IPS-NIHi11 (cell line): ENCODE measurements around the gene TSPAN5.

Source experiments
- DNase-seq: peaks from one replicate; pipeline ENCODE4 v3.0.0; 2012; ENCODE audit warnings: mixed read lengths, low spot score

TSPAN5 gene

DNA sequence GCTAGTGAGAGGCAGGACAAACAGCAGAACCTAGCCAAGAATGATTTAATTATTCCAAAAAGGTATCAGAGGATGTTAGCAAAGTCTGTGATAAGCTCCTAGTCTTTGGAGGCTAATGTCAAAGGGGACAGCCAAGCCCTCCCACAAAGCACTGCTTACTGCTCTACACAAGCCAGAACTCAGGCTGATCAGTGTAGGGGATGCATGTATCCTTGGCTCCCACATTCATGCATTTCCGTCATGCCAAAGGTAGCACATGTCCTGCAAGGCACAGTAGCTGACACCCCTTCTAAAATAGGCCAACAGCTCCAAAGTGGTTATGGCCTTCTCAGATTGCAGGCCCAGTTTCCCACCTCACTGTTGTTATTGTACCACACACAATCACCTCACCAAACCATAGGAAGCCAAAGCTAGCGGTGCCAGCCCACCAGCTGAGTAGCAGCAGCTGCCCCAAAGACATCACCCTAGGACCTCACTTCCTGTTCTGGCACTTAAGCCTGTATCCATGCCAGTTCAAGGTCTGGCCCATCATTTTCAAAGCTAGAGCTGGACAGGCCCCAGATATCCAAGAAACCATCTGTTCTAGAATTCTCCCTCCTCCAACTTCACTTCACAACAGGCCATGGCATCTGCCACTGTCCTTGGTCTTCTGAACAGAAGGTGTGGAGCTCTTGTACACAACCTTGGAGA lies 40.9 kb downstream of the TSPAN5 start:
- no peak for DNase-seq

DNA sequence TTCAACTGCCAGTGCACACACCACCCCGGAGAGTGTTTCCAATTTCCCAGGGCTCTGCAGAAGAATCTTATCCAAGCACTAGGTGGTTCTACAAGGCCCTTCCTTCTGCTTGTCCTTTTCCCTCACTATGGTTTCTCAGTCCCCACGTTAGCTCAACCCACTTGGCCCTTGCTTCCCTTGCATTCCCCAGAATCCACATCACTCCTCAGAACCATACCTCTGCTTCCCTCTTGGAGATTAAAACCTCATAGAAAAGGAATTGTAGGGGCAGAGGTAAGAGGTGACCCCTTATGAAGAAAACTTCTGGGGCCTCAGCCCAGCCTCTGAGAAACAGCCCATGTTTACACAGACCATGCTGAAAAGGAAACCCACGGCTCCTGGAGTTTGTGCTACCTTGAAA lies 42.4 kb downstream of the TSPAN5 start:
- DNase-seq = no peak

DNA sequence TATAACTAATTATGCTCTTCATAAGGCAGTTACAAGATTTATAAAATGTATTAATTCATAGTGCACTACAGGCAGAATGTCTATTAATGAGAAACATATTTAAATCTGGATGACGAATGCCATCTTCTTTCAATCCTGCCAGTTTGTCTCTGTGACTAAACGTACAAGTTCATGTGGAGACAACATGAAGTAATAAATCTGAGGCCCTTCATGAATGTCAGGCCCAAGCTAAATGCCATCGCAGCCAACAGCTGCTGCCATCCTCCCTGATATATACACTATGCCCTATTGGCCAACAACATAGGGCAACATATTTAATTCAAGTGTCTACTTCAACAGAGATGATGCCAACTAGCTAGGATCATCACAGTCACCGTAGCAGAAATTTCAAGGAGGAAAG lies 43.7 kb downstream of the TSPAN5 start:
- DNase-seq = no peak

DNA sequence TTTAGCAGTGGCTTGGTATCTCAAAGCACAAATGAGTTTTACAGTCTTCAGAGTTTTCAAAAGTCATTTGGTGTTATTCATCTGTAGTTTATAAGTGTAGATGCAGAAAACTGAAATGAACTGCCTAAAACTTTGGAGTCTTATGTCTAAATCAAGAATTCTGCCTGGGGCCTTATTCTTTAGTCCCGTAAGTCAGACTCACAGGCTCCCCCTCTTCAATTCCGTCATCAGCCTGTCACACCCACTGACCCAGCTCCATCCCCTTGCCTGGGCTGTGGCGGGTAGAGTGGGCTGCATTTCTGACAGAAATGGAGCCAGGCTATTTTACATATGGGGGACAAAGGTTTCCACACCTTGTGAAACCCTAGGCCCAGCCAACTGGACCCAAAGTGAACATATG lies 44.3 kb downstream of the TSPAN5 start:
- no peak for DNase-seq

DNA sequence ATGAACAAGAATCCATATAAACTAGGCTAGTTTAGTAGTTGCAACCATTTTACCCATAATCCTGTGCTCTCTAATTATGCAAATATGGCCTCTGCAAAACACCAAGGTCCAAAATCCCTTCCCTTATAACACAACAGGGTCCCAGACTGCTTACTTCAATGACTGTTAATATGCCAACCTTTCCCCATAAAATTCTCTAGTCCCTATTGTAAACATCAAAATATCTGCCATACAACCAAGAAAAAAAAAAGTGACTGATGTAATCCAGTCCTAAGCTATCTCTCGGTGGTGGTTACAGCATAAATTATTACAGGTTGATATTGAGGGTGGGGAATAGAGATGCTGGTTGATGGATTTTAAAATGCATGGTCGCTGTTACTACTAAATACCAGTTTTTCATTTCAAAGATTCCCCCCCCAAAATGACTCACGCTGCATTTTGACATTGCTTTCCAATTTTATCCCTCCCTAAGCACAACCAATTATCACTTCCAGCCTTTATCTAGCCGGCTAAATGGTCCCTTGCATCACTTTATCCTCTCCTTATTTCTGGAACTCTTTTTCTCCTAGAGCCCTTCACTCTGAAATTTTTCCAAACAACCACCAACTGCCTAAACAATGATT lies 44.8 kb downstream of the TSPAN5 start:
- no peak for DNase-seq

DNA sequence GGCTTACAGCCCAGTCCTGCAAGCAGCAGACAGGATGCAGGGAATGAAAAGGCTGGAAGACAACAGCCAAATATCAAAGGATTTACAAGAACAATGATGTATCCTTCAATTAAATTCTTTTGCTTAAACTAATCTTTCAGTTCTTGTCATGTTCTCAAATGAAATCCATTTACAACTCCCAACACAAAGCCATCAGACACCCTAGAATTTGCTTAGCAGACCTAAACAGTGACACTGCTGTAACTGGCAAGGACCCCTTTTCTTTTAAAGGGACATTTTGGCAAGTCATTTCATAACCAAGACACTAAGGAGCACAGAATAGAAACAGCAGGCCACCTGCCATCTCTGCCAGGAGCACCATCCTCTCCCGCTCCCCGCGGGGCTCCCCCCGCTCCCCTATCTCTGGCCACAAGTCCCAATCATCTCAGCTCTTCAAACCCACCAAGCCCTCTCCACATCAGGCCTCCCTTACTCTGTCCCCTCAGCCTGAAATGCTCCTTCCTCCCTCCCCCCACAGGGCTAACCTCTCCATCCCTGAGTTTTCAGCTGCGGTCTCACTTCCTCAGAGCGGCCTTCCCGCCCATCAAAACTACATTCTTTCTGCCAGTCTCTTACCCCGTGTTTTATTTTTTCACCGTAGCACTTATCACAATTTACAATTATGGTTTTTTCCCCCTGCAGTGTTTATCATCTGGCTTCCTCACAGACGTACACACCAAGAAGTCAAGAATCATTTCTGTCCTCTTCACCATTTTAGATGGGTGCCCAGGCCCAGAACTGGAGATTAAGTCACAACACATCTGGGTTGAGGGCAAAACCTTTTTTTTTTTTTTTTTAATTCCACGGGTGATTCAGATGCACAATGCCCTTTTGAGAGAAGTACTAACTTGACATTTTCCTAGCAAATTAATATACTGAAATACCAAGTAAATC lies 45.8 kb downstream of the TSPAN5 start:
- peak; percentile 28 for DNase-seq

DNA sequence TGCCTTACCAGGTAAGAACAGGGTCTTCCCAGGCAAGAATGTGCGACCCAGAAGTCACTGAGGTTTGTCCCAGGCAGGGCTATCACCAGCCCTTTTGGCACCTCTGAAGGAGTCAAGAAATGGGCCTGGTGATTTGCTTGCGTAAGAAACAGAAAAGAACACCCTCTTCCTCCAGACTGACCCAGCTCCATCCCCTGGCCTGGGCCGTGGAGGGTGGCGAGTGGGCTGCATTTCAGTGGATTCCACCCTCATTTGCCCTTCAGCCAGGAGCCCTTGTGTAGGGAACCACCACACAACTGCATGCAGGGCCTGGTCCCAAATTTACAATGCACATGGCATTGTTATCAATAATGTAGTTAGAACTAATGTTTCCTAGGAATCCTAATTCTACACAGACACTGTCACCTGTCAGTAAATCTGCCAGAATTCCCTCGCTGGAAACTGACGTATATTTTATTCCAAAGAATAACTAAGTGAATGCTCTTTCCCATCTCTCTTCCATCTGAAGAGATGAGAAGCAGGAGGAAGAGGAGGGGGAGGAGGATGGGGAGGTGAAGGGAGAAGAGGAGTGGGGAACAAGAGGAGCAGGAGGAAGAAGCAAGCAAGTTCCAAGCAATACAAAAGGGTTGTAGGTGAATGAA lies 46.6 kb downstream of the TSPAN5 start:
- DNase-seq = no peak

DNA sequence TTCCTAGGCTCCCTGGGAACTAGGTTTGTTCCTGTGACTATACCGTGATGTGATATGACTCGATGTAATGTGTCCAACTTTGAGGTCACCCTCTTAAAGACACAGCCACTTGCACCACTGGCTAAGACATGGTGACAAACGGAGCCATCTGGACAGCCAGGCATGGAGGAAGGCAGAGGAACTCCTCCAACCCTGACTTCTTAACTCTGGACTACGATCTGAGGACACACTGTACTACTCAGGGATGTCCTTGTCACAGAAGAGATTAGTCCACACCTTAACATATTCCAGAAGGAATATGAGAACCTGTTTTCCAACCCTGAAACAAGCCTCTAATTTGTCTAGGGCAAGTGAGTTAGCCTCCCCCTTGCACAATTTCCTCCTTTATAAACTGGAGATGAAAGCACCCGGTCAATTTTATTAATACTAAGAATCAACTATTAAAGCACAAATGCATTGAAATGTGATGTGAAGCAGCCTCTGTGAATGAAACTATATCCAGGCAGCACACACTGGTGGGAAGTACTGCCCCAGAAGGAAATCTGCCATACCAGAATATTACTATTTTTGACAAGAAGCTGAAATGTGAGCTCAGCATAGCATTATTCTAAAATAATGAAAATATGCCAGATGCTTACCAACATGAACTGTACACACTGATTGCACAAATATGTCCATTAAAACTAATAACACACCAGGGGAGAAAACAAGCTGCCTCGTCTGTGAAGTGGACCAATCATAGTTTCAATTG lies 47.3 kb downstream of the TSPAN5 start:
- DNase-seq = no peak

DNA sequence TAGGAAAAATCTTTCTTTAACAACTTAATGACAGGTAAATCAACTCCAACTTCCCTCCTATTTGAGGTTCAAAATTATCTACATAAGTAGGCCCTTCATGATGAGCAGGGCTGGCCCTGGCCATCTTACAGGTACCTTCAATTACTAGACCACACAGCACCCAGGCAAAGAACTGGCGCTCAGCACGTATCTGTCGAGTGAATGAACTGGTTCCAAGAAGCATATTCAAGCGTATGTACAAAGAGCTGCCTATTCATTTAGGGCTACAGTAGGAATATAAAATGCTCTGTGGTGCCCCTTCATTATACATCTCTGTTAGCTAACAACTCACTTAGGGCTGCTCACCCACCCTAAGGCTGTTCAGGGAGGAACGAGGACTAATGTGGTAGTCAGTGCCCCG lies 48.0 kb downstream of the TSPAN5 start:
- DNase-seq = no peak

DNA sequence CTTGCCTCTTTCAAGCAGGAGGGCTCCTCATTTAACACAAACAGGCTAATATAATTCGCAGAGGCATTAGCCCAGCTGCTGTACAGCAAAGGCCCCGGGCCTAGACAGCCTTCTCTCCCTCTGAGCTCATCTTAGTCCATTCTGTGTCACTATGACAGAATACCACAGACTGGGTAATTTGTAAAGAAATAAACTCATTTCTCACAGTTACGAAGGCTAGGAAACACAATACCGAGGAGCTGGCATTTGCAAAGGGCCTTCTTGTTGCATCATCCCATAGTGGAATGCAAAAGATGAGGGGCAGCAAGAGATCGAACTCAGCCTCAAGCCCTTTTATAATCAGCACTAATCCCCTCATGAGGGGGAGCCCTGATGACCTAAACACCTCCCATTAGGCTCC lies 48.5 kb downstream of the TSPAN5 start:
- no peak for DNase-seq

DNA sequence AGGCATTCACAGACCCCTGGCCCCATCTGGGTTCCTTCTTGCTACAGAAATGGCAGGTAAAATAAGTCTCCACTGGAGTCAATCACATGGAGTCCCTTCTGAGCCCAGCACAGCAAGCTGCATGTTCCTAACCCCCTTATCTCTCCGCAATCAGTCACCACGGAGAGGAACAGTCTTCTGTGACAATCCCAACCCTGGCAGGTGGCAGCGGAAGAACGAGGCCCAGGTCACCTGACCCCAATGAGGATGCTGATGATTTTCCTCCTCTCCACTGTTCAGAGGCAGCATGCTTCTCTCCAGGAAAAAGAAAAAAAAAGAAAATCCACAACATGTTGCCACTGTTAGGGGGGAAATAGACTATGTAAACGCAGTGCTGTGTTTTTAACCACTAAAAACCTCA lies 50.1 kb downstream of the TSPAN5 start:
- no peak for DNase-seq

DNA sequence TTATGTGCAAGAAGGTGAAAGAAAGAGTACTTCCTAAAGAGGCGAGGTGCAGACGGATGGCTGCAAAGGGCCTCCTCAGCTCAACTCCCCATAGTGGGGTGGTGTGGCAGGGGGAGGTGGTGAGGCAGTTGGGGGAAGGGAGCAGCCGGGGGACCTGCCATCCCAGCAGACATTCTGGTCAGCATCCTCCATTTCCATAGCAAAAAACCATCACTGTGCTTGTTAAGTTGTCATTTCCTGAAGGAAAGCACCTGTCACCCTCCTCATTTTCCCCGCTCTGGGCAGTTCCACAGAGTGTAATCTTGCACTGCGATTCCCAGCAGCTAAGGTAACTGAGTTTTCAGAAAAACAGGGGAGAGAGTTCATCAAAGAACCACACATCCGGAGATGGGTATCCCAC lies 51.5 kb downstream of the TSPAN5 start:
- no peak for DNase-seq

DNA sequence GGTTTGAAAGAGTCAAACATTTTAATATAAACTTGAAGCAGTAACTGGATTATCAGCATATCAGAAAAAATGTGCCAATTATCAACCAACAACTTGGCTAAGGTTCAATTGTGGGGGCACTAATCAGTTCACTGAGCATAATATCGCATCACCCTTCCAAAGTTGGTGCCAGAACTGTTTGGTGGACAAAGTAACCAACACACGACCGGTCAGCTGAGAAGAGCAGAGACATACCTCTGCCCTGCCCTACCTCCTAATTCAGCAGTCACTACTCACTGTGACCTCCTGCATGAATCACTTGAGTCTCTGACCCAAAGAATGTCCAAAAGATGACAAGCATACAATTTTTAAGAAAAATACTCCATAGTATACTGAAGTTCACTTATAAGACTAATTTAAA lies 53.2 kb downstream of the TSPAN5 start:
- no peak for DNase-seq

DNA sequence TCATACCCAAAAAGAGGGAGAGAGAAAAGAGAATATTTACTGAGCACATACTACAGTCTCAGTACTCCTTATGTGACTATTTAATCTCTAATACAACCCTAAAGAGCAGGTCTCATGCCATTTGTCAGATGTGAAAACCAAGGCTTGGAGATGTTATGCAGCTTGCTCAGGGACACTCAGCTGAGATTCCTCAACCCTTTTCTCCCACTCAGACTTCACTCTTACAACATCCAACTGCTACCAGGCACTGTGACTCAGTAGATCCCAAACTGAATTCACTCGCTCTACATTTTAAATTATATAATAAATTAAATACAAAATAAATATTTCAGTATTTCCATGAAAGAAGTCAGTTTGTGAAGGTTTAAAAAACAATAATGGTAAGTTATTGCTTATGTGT lies 53.7 kb downstream of the TSPAN5 start:
- no peak for DNase-seq

DNA sequence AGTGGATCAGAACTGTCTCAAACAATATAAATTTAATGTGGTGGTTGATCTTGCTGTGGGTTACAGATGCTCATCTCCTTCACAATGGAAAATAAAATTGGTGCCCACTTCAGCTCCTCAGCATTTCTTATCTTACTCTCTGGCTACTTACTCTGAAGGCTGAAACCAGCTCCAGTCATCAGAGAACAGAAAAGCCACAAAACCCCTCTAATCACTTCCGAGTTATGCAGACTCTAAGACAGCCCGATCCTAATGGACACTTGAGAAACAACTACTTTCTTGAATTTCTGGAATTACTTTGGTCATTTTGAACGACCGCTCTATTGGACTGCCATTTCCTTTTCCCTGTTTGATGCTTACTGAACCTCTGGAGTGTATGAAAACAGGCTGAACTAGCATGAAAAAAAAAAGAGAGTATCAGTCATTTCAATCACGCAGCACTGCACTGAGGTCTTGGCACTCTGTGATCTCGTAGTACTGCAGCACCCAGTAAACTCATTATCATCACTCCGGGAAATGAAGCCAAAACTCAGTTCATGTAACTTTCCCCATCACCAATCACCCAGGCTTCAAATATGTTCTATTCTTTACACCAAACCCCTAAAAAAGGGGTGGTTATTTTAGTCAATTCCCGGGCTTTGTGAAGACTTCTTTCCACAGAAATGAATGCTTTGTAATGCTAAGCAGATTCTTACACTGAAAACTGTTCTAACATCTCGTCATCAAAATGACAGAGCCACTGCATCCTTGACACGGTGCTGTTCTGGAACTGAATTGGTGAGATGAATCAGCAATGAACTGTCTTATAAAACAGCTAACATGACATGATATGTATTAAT lies 54.5 kb downstream of the TSPAN5 start:
- no peak for DNase-seq

DNA sequence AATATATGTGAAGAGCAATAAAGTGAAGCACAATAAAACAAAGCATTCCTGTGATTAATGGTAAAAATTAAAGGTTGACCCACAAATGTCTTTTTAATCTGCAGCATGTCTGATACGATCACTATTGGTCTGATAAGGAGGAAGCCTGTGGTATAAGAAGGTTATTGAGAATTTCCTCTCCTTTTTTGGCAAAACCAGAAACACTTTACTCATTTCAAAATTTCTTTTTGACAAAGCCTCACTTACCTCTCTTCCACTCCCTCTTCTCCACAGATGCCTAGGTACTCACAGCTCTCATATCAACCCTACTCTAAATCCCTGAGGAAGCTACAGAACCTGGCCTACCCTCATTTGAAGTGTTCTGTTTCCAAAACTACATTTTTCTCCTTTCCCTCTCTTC lies 56.1 kb downstream of the TSPAN5 start:
- no peak for DNase-seq

DNA sequence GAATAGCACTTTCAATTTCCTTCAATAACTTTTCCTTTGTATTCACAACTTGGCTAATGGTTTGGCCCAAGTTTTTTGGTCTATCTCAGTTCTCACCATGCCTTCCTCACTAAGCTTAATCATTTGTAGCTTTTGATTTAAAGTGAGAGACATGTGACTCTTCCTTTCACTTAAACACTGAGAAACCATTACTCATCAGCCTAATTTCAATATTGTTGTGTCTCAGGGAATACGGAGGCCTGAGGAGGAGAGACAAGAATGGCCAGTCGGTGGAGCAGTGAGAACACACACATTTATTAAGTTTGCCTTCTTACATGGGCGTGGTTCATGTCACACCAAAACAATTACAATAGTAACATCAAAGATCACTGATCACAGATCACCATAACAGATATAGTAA lies 56.7 kb downstream of the TSPAN5 start:
- no peak for DNase-seq

DNA sequence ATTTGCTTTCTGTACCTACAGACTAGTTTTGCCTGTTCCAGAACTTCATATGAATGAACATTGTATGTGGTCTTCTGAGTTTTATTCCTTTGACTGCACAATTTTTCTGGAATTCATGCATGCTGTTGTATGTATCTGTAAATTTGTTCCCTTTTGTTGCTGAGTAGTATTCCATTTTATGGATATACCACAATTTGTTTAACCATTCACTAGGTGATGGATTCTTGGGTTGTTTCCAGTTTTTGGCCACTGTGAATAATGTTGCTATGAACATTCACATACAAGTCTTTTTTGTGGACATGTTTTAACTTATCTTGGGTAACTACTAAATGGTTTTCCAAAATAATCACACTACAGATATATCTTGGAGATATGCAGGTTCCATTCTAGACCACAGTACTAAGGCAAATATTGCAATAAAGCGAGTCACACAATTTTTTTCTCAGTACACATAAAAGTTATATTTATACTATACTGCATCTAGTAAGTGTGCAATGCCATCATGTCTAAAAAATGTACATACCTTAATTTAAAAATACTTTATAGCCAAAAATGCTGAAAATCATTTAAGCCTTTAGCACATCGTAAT lies 58.7 kb downstream of the TSPAN5 start:
- no peak for DNase-seq

DNA sequence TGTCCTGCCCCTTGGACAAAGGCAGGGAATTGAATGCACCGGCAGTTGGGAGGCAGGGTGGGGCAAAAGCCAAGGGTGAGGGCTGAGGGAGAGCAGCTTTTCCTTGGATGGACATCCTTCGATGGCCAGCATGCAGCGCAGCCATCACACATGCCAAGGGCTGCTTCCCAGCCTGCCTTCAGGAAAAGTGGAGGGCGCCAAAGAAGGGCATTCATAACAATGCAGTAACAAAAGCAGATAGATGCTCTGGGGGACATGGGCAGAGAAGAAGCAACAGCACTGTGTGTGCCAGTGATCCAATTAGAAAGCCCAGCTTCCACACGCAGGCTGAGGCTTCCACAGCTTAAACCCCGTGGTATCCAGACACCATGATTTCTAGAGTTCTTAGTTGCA lies 71.5 kb downstream of the TSPAN5 start:
- DNase-seq = no peak

DNA sequence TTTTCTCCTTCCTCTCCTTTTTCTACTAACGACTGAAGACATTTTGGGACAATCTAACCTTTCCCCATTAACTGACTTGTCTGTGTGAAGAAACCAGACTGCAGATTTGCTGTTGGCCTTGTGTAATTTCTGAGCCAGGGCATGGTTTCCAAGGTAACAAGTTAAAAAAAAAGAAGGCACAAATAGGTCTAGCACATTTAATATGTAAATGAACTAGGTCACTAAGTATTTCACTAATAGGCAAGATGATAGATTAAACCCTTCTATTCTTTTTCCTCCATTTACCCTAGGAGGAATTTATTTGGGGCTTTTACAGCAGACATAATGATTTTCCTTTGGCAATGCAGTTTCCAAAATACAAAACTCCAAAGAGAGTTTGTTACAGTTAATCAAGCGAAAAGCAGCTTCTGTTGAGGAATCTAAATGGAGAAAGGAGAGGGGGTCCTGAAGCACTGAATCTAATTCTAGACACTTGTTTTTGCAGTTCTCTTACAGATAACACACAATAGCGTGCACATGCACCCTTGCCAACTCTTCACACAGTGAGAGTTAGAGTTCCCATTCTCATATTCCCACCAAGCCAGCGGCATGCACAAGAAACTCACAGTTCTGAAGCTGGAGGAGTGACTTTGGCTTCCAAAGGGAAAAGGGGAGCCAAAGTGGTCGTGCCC lies 72.0 kb downstream of the TSPAN5 start:
- no peak for DNase-seq
